ENCODE results near the gene HMOX1.

The HMOX1 gene

DNA sequence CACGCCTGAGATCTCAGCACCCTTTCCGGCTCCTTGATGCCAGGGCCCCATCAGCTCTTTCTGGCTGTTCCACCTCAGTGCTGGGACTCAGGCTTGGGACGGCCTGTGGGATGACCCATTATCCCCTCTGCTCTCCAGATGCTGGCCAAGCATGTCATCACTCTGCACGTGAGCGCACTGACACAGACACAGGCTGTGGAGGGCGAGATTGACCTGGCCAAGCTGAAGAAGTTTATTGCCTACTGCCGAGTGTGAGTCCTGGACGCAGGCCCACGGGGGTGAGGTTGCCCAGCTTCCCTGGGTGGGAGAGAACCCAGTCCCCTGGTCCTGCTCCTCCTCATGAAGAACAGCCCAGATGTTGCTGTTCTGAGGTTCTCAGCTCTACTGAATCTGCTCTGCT, 36.7 kb downstream of the HMOX1 start:
- Histone ChIP-seq H3K9me2 (replicated peaks; ENCODE audit: insufficient read depth, low read length) (no peaks in the 10 kb centered on the region), H3K4me3 (ENCODE audit: low read length) (no peak overlapping the region), H4K20me1 (ENCODE audit: insufficient read depth, low read length) (no peaks in the 10 kb centered on the region), H3K4me1 (ENCODE audit: low read length) (no peaks in the 10 kb centered on the region), H3K9me3 (replicated peaks; ENCODE audit: insufficient read depth, low read length) (no peaks in the 10 kb centered on the region), H3K79me2 (ENCODE audit: low read length) (0 out of 2 replicates have a peak, but pooled peaks cover 8% of the 10 kb centered on the region), H3K4me2 (ENCODE audit: low read depth, low read length) (no peak overlapping the region), H3F3A (ENCODE audit: insufficient read depth, low read length) (no peaks in the 10 kb centered on the region), H3K9ac (ENCODE audit: low read length) (no peak overlapping the region), H3K36me3 (replicated peaks; ENCODE audit: insufficient read depth, low read length) (peaks cover 8% of the 10 kb centered on the region), H3K27me3 (replicated peaks; ENCODE audit: insufficient read depth, low read length) (no peaks in the 10 kb centered on the region), H2AFZ (ENCODE audit: low read length) (no peak overlapping the region), H3K27ac (ENCODE audit: low read length) (no peak overlapping the region)
- no peak for DNase-seq
- TF ChIP-seq EZH2 (optimal IDR thresholded peaks at IDR 0.05; ENCODE audit: low read depth, low read length) (no peak), EZH2phosphoT487 (IDR thresholded peaks at IDR 0.05; ENCODE audit: low read length) (no peak), CTCF (IDR thresholded peaks at IDR 0.05; ENCODE audit: low read length) (no peak)

DNA sequence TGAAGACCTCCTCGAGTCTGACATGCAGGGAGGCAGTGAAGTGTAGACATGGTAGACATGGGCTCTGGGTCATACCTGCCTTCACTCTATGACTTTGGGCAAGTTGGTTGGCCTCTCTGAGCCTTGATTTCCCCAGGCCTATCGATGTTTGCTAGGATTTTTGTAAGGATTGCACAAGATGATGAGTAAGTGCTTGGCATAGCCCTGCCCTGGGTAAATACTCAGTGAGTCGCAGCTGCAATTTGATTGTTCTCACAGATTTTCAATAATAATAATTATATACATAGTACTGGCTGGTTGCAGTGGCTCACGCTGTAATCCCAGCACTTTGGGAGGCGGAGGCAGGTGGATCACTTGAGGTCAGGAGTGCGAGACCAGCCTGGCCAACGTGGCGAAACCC, 37.2 kb downstream of the HMOX1 start:
- no peak for DNase-seq
- Histone ChIP-seq H3K36me3 (replicated peaks; ENCODE audit: insufficient read depth, low read length) (peaks cover 8% of the 10 kb centered on the region), H3K9me3 (replicated peaks; ENCODE audit: insufficient read depth, low read length) (no peaks in the 10 kb centered on the region), H3F3A (ENCODE audit: insufficient read depth, low read length) (no peaks in the 10 kb centered on the region), H2AFZ (ENCODE audit: low read length) (no peak overlapping the region), H3K4me3 (ENCODE audit: low read length) (no peak overlapping the region), H3K9ac (ENCODE audit: low read length) (no peak overlapping the region), H3K27me3 (replicated peaks; ENCODE audit: insufficient read depth, low read length) (no peaks in the 10 kb centered on the region), H3K4me2 (ENCODE audit: low read depth, low read length) (no peak overlapping the region), H3K4me1 (ENCODE audit: low read length) (no peaks in the 10 kb centered on the region), H3K27ac (ENCODE audit: low read length) (no peak overlapping the region), H3K9me2 (replicated peaks; ENCODE audit: insufficient read depth, low read length) (no peaks in the 10 kb centered on the region), H3K79me2 (ENCODE audit: low read length) (0 out of 2 replicates have a peak, but pooled peaks cover 8% of the 10 kb centered on the region), H4K20me1 (ENCODE audit: insufficient read depth, low read length) (no peaks in the 10 kb centered on the region)
- TF ChIP-seq EZH2 (optimal IDR thresholded peaks at IDR 0.05; ENCODE audit: low read depth, low read length) (no peak), EZH2phosphoT487 (IDR thresholded peaks at IDR 0.05; ENCODE audit: low read length) (no peak), CTCF (IDR thresholded peaks at IDR 0.05; ENCODE audit: low read length) (no peak)

DNA sequence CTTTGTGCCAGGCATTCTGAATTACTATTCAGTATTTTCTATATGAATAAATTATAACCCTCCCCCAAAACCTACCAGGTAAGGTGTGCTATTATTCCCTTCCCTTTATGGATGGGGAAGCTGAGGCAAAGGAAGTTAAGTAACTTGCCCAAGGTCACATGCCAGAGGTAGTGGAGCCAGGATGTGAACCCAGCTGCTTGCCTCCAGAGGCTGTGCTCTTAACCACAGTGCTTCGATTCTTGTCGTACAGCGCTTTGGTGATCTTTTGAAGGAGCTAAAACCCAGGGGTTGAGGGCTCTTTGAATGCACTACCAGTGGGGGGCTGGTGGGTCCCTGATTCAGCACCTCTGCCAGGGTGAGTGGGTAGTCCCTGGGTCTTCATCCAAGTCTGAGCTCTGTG, 37.8 kb downstream of the HMOX1 start:
- Histone ChIP-seq H3K9ac (ENCODE audit: low read length) (no peak overlapping the region), H3K27me3 (replicated peaks; ENCODE audit: insufficient read depth, low read length) (no peaks in the 10 kb centered on the region), H3K4me1 (ENCODE audit: low read length) (no peaks in the 10 kb centered on the region), H2AFZ (ENCODE audit: low read length) (no peak overlapping the region), H3K27ac (ENCODE audit: low read length) (no peak overlapping the region), H3K9me3 (replicated peaks; ENCODE audit: insufficient read depth, low read length) (no peaks in the 10 kb centered on the region), H4K20me1 (ENCODE audit: insufficient read depth, low read length) (no peaks in the 10 kb centered on the region), H3K4me3 (ENCODE audit: low read length) (no peak overlapping the region), H3F3A (ENCODE audit: insufficient read depth, low read length) (no peaks in the 10 kb centered on the region), H3K79me2 (ENCODE audit: low read length) (0 out of 2 replicates have a peak, but pooled peaks cover 2% of the 10 kb centered on the region), H3K36me3 (replicated peaks; ENCODE audit: insufficient read depth, low read length) (peaks cover 8% of the 10 kb centered on the region), H3K4me2 (ENCODE audit: low read depth, low read length) (no peak overlapping the region), H3K9me2 (replicated peaks; ENCODE audit: insufficient read depth, low read length) (no peaks in the 10 kb centered on the region)
- no peak for TF ChIP-seq CTCF (IDR thresholded peaks at IDR 0.05; ENCODE audit: low read length)
- TF ChIP-seq EZH2phosphoT487 (IDR thresholded peaks at IDR 0.05; ENCODE audit: low read length), result no peak
- TF ChIP-seq EZH2 (optimal IDR thresholded peaks at IDR 0.05; ENCODE audit: low read depth, low read length), result no peak
- DNase-seq, result no peak

All from MM.1S (cell line).